Measurements from ENCODE around the gene SGSM1. TPM values are rescaled to one million over a fixed set of nuclear protein-coding genes. Genes with fewer than 3 reads are reported as not detected.

The SGSM1 gene
- total and polyA plus RNA-seq, 9 of the 15 experiments (the other 6 are each of a cell fraction or from before 2014, with no cell fraction given) = not detected

DNA sequence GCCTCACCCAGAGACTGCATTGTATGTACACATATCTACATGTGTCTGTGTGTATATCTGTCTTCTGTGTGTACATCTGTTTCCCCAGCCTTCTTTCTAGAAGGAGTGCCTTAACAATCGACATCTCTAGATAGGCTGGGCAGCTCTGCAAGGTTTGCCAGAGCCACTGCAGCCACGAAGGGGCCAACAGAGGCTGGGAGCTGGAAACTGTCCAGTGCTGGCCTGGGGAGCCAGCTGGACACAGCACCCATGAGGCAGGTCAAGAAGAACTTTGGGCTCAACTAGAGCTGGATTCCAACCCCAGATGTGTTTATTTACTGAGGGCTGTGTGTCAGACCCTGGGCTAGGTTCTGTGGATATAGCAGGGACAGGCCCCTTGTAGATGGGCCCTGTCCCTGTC, 3.3 kb downstream of the SGSM1 start:
- H3K36me3 ChIP-seq (ENCODE audit: control insufficient read depth, insufficient read depth, low read length) = no peaks in the 10 kb centered on the region
- intact Hi-C loops (cut with micrococcal nuclease) = no loop called here
- H3K9me3 ChIP-seq (replicated peaks; ENCODE audit: control insufficient read depth, insufficient read depth, low read depth, low read length) = no peaks in the 10 kb centered on the region
- H3K27me3 ChIP-seq (ENCODE audit: control insufficient read depth in 2 of 2, insufficient read depth in 2 of 2, low read length in 2 of 2) = peaks cover 6 to 21% of the 10 kb centered on the region in 2 experiments; a peak in 3 of 5 replicates
- FAIRE-seq (no peak), DNase-seq (ENCODE audit: extremely low read depth in 1 of 4, low spot score in 3 of 4) (no peak), ATAC-seq (no peak)
- CTCF ChIA-PET (ENCODE audit: low intra/inter-chr PET ratio) = no interaction called here
- no peaks in the 10 kb centered on the region for H3K79me2 ChIP-seq (ENCODE audit: control insufficient read depth, insufficient read depth, low read length)
- H3K27ac ChIP-seq (ENCODE audit: extremely low read depth, low read depth, low read length) = no peak overlapping the region
- in situ Hi-C loops (cut with MboI) = no loop called here
- no peaks in the 10 kb centered on the region for H4K20me1 ChIP-seq (replicated peaks; ENCODE audit: control insufficient read depth, insufficient read depth, low read length)
- H3K4me2 ChIP-seq (ENCODE audit: insufficient read depth, low read length) = no peak overlapping the region
- no peak overlapping the region for H3K4me3 ChIP-seq
- no peaks in the 10 kb centered on the region for H3K9me1 ChIP-seq (ENCODE audit: control insufficient read depth, insufficient read depth, low read length)
- POLR2A ChIA-PET = interaction anchor here (1.1 kb wide), 1 partner anchor 9 kb away, joined by 3 read pairs; no protein-coding TSS in a partner anchor
- no peak overlapping the region for H2AFZ ChIP-seq (ENCODE audit: low read depth, low read length)
- H3K4me1 ChIP-seq (replicated peaks in 1 of 2; ENCODE audit: control insufficient read depth in 2 of 2, insufficient read depth in 2 of 2, low read length in 2 of 2) = peaks cover 0 to 10% of the 10 kb centered on the region in 2 experiments; a peak in 2 of 5 replicates
- WGBS (ENCODE audit: insufficient coverage, low coverage, missing lambda C conversion rate) = 0% methylated on average over 2 of the region's 2 CpGs
- no TSS peak for BruUV-seq (replicated peaks)
- H3K9ac ChIP-seq (ENCODE audit: insufficient read depth in 1 of 2, low read depth in 2 of 2, low read length in 2 of 2) = no peak overlapping the region
- TF ChIP-seq CBX1 (IDR thresholded peaks at IDR 0.05; ENCODE audit: low read depth) = no peak
- TF ChIP-seq FOXP1 (CRISPR knock-in tag; IDR thresholded peaks at IDR 0.05) = no peak
- TF ChIP-seq LCOR (CRISPR knock-in tag; IDR thresholded peaks at IDR 0.05) = no peak
- no peak for TF ChIP-seq C11orf30 (IDR thresholded peaks at IDR 0.05; ENCODE audit: low read depth)
- TF ChIP-seq KDM5B (IDR thresholded peaks at IDR 0.05; ENCODE audit: insufficient replicate concordance, low read depth, low read length) = no peak
- TF ChIP-seq PHB (CRISPR knock-in tag; IDR thresholded peaks at IDR 0.05) = no peak
- no peak for TF ChIP-seq RNF2 (IDR thresholded peaks at IDR 0.05)
- TF ChIP-seq TRIM24 (IDR thresholded peaks at IDR 0.05) = no peak
- no peak for TF ChIP-seq MAFK (IDR thresholded peaks at IDR 0.05; ENCODE audit: low read length)
- TF ChIP-seq MGA (IDR thresholded peaks at IDR 0.05) = no peak
- TF ChIP-seq EP300 (IDR thresholded peaks at IDR 0.05; ENCODE audit: low read length) = no peak
